Fibroblast of mammary gland (primary cell): ENCODE measurements around the gene GRM2.

Experiments
- DNase-seq: peaks from one replicate; pipeline ENCODE4 v3.0.0-alpha.2; 2010; ENCODE audit warnings: low read depth
- H3K4me3 ChIP-seq: 2 replicates; pipeline ENCODE4 v1.5.1; 2011; ENCODE audit warnings: low read depth, mild to moderate bottlenecking, low read length, moderate library complexity; ENCODE audit not compliant: control insufficient read depth
- CTCF ChIP-seq: conservative IDR thresholded peaks from 2 replicates; pipeline ENCODE4 v1.5.1; 2011; ENCODE audit warnings: low read depth, low read length, inconsistent platforms; ENCODE audit not compliant: control insufficient read depth, insufficient read depth

Gene GRM2

GRCh38 chr3:51709004-51709420 lies 2.1 kb downstream of the GRM2 start:
- H3K4me3 ChIP-seq = no peak overlapping the region
- no peak for DNase-seq
- TF ChIP-seq CTCF = no peak

- no peak for TF ChIP-seq CTCF
- H3K4me3 ChIP-seq = no peak overlapping the region
- DNase-seq = no peak
Observed at GRCh38 chr3:51709675-51710074, 2.8 kb downstream of the GRM2 start.

GRCh38 chr3:51710631-51711351 lies 3.9 kb downstream of the GRM2 start:
- H3K4me3 ChIP-seq = no peak overlapping the region
- no peak for DNase-seq
- no peak for TF ChIP-seq CTCF

GRCh38 chr3:51711352-51712037 lies 4.6 kb downstream of the GRM2 start:
- H3K4me3 ChIP-seq = no peak overlapping the region
- TF ChIP-seq CTCF = no peak

GRCh38 chr3:51712038-51712420 lies 5.2 kb downstream of the GRM2 start:
- no peak overlapping the region for H3K4me3 ChIP-seq
- no peak for DNase-seq
- TF ChIP-seq CTCF = no peak

More at GRCh38 chr3:51711352-51712037, 4.6 kb downstream of the GRM2 start:
- no peak for DNase-seq

GRCh38 chr3:51712511-51712931 lies 5.7 kb downstream of the GRM2 start:
- DNase-seq = no peak
- no peak for TF ChIP-seq CTCF

More at GRCh38 chr3:51712511-51712931, 5.7 kb downstream of the GRM2 start:
- no peak overlapping the region for H3K4me3 ChIP-seq
